ENCODE measurements around the gene ZNF302. TPM values are rescaled to one million over a fixed set of nuclear protein-coding genes. Genes with fewer than 3 reads are reported as not detected.

Gene ZNF302
- total RNA-seq, 1 experiment from 2014 or later: 27.7 TPM

GRCh38 chr19:34690372-34690771 lies 12.9 kb downstream of the ZNF302 start:
- no TSS peak for BruUV-seq (replicated peaks)

GRCh38 chr19:34692549-34692948 lies 15.1 kb downstream of the ZNF302 start:
- Histone ChIP-seq H3K9me3 (ENCODE audit: low read depth, low read length, poor library complexity, severe bottlenecking) (peaks cover 4% of the 10 kb centered on the region), H3K27me3 (replicated peaks; ENCODE audit: insufficient read depth, low read depth, low read length, poor library complexity) (peaks cover 9% of the 10 kb centered on the region), H3K27ac (ENCODE audit: low read depth, low read length, poor library complexity, severe bottlenecking) (no peak overlapping the region), H3K36me3 (ENCODE audit: insufficient read depth, low read length, poor library complexity, severe bottlenecking) (no peaks in the 10 kb centered on the region), H3K4me1 (ENCODE audit: insufficient read depth, low read length, poor library complexity, severe bottlenecking) (no peaks in the 10 kb centered on the region), H3K4me3 (ENCODE audit: low read depth, low read length, poor library complexity, severe bottlenecking) (no peak overlapping the region)
- no peak for TF ChIP-seq CTCF (conservative IDR thresholded peaks at IDR 0.05; ENCODE audit: low read depth, low read length)
- TF ChIP-seq EZH2 (IDR thresholded peaks at IDR 0.05; ENCODE audit: borderline replicate concordance, low read depth, low read length, poor library complexity, severe bottlenecking): no peak
- POLR2A ChIA-PET (ENCODE audit: low non-redundant PET): no interaction called here
- intact Hi-C loops (cut with micrococcal nuclease; ENCODE audit: unreplicated experiment): no loop called here
- no TSS peak for BruUV-seq (replicated peaks)
- CTCF ChIA-PET: no interaction called here
- DNase-seq (ENCODE audit: low spot score): no peak

More at GRCh38 chr19:34690372-34690771, 12.9 kb downstream of the ZNF302 start:
- ChIA-PET POLR2A (ENCODE audit: low non-redundant PET) (no interaction called here), CTCF (no interaction called here)
- Histone ChIP-seq H3K36me3 (ENCODE audit: insufficient read depth, low read length, poor library complexity, severe bottlenecking) (no peaks in the 10 kb centered on the region), H3K27me3 (replicated peaks; ENCODE audit: insufficient read depth, low read depth, low read length, poor library complexity) (peaks cover 9% of the 10 kb centered on the region), H3K9me3 (ENCODE audit: low read depth, low read length, poor library complexity, severe bottlenecking) (peaks cover 24% of the 10 kb centered on the region), H3K27ac (ENCODE audit: low read depth, low read length, poor library complexity, severe bottlenecking) (no peak overlapping the region), H3K4me1 (ENCODE audit: insufficient read depth, low read length, poor library complexity, severe bottlenecking) (no peaks in the 10 kb centered on the region), H3K4me3 (ENCODE audit: low read depth, low read length, poor library complexity, severe bottlenecking) (no peak overlapping the region)
- TF ChIP-seq EZH2 (IDR thresholded peaks at IDR 0.05; ENCODE audit: borderline replicate concordance, low read depth, low read length, poor library complexity, severe bottlenecking): no peak
- no peak for TF ChIP-seq CTCF (conservative IDR thresholded peaks at IDR 0.05; ENCODE audit: low read depth, low read length)
- intact Hi-C loops (cut with micrococcal nuclease; ENCODE audit: unreplicated experiment): no loop called here
- DNase-seq (ENCODE audit: low spot score): no peak

- no peak for DNase-seq (ENCODE audit: low spot score)
- Histone ChIP-seq H3K9me3 (ENCODE audit: low read depth, low read length, poor library complexity, severe bottlenecking) (peaks cover under 1% of the 10 kb centered on the region), H3K27ac (ENCODE audit: low read depth, low read length, poor library complexity, severe bottlenecking) (no peak overlapping the region), H3K4me1 (ENCODE audit: insufficient read depth, low read length, poor library complexity, severe bottlenecking) (no peaks in the 10 kb centered on the region), H3K36me3 (ENCODE audit: insufficient read depth, low read length, poor library complexity, severe bottlenecking) (no peaks in the 10 kb centered on the region), H3K27me3 (replicated peaks; ENCODE audit: insufficient read depth, low read depth, low read length, poor library complexity) (no peaks in the 10 kb centered on the region), H3K4me3 (ENCODE audit: low read depth, low read length, poor library complexity, severe bottlenecking) (no peak overlapping the region)
- intact Hi-C loops (cut with micrococcal nuclease; ENCODE audit: unreplicated experiment): no loop called here
- ChIA-PET CTCF (no interaction called here), POLR2A (ENCODE audit: low non-redundant PET) (no interaction called here)
- BruUV-seq (replicated peaks): no TSS peak
- TF ChIP-seq EZH2 (IDR thresholded peaks at IDR 0.05; ENCODE audit: borderline replicate concordance, low read depth, low read length, poor library complexity, severe bottlenecking) (no peak), CTCF (conservative IDR thresholded peaks at IDR 0.05; ENCODE audit: low read depth, low read length) (no peak)
These were observed 30.2 kb downstream of the ZNF302 start for GRCh38 chr19:34707661-34708060.

Measured in A673 (cell line).